GM12878 (cell line): ENCODE data around the gene CCL7. TPM values are rescaled to one million over a fixed set of nuclear protein-coding genes. Genes with fewer than 3 reads are reported as not detected.
"Not testable (repeated sequence)": the region's sequence is repeated elsewhere in the genome, so short reads cannot be mapped to it uniquely, and the experiment has no call there.

Experiments used
- ATAC-seq: fragments of 200-7000 bp; cut with Tn5 transposase; 3 replicates; pipeline ENCODE4 v1.9.1; 2020; ENCODE audit warnings: mild to moderate bottlenecking, moderate library complexity
- BruUV-seq: library from RNA; stranded (reverse); fragments of 400-500 nt; replicated peaks from 2 replicates; lab custom pipeline; 2021; lab: Mats Ljungman, UMichigan
- CTCF ChIA-PET: fragments of 300-600 bp; sonication (Branson Sonifier 250); formaldehyde crosslinking; extraction: SDS; loops from one replicate; lab custom pipeline; 2021; ENCODE audit warnings: inconsistent platforms; lab: Yijun Ruan, JAX
- POLR2A ChIA-PET: fragments of 350-600 bp; formaldehyde crosslinking; extraction: SDS; loops from one replicate; lab custom pipeline; 2021; ENCODE audit warnings: inconsistent platforms; lab: Charles Lee
- RAD21 ChIA-PET: fragments of 300-600 bp; sonication (Branson Sonifier 250); formaldehyde crosslinking; loops from one replicate; lab custom pipeline; 2023; ENCODE audit warnings: antibody characterized with exemption; ENCODE audit not compliant: unreplicated experiment; lab: Charles Lee
- SMC1A ChIA-PET: fragments of 300-600 bp; sonication (Branson Sonifier 250); formaldehyde crosslinking; loops from one replicate; lab custom pipeline; 2023; ENCODE audit not compliant: unreplicated experiment, uncharacterized antibody; lab: Charles Lee
- DNase-seq: peaks from one replicate; pipeline ENCODE4 v3.0.0-alpha.2; 2011; ENCODE audit warnings: low read depth, low spot score
- FAIRE-seq: peaks from 3 replicates; lab custom pipeline; 2011; peaks lifted over from hg19 to GRCh38; lab: Jason Lieb, UNC
- H2AFZ ChIP-seq: 2 replicates; pipeline ENCODE4 v1.6.0; 2011; ENCODE audit warnings: low read depth, low read length, control low read depth; ENCODE audit not compliant: control insufficient read depth
- H3K27ac ChIP-seq: 2 replicates; pipeline ENCODE4 v1.5.1; 2011; ENCODE audit warnings: control low read depth; ENCODE audit not compliant: control insufficient read depth, insufficient read depth
- H3K27me3 ChIP-seq, 2 experiments: replicated peaks in 1 of 2; 2 replicates each; pipeline versions ENCODE4 v1.6.0 to v1.6.1; 2011; ENCODE audit warnings: low read length in 1 of 2; ENCODE audit not compliant: control insufficient read depth in 2 of 2, insufficient read depth in 2 of 2
- H3K36me3 ChIP-seq, 2 experiments: 2 replicates each; pipeline ENCODE4 v1.5.1; 2011; ENCODE audit warnings: low read length in 1 of 2; ENCODE audit not compliant: control insufficient read depth in 2 of 2, insufficient read depth in 2 of 2
- H3K4me1 ChIP-seq: 2 replicates; pipeline ENCODE4 v1.6.1; 2011; ENCODE audit warnings: mild to moderate bottlenecking, low read length, moderate library complexity, mixed read lengths; ENCODE audit not compliant: control insufficient read depth, insufficient read depth
- H3K4me2 ChIP-seq: 2 replicates; pipeline ENCODE4 v1.6.0; 2011; ENCODE audit warnings: control low read depth; ENCODE audit not compliant: control insufficient read depth, insufficient read depth
- H3K4me3 ChIP-seq: fragments of 200-600 bp; sonication (generic); 2 replicates; pipeline ENCODE4 v1.5.1; 2016
- H3K79me2 ChIP-seq: 2 replicates; pipeline ENCODE4 v1.6.0; 2011; ENCODE audit warnings: low read length; ENCODE audit not compliant: control insufficient read depth, insufficient read depth
- H3K9ac ChIP-seq: 2 replicates; pipeline ENCODE4 v1.8.0; 2011; ENCODE audit warnings: low read length, control low read depth, mixed read lengths; ENCODE audit not compliant: control insufficient read depth, insufficient read depth
- H3K9me3 ChIP-seq: replicated peaks from 3 replicates; pipeline ENCODE4 v1.5.1; 2011; ENCODE audit warnings: mild to moderate bottlenecking, low read length; ENCODE audit not compliant: control insufficient read depth, insufficient read depth
- H4K20me1 ChIP-seq: 2 replicates; pipeline ENCODE4 v1.6.0; 2011; ENCODE audit not compliant: control insufficient read depth, insufficient read depth
- NRF1 ChIP-seq: conservative IDR thresholded peaks from 2 replicates; pipeline ENCODE4 v1.6.1; 2011; ENCODE audit warnings: mild to moderate bottlenecking, low read depth, low read length, improper control_type of control experiment
- POLR2AphosphoS2 ChIP-seq: IDR thresholded peaks from 2 replicates; pipeline ENCODE4 v1.6.1; 2011; ENCODE audit warnings: low read depth, mild to moderate bottlenecking, low read length, improper control_type of control experiment, moderate library complexity
- RBBP5 ChIP-seq: fragments of 200-600 bp; sonication (generic); conservative IDR thresholded peaks from 2 replicates; pipeline ENCODE4 v1.6.1; 2016
- WGBS: methylation state at CpG from one replicate; pipeline ENCODE4 v1.1.6; 2016; ENCODE audit warnings: low lambda C conversion rate; ENCODE audit not compliant: insufficient replicate concordance, insufficient coverage; ENCODE audit errors: missing lambda C conversion rate; 5-methylcytosine and 5-hydroxymethylcytosine counted together
- in situ Hi-C: fragments of 300-500 bp; cut with MboI; formaldehyde crosslinking; loops from 9 replicates; pipeline ENCODE4 v1.14.3; 2018; ENCODE audit warnings: mixed read lengths
- intact Hi-C: fragments of 100-400 bp; cut with micrococcal nuclease; formaldehyde crosslinking; loops from one replicate; pipeline ENCODE4 v1.14.2; 2022; ENCODE audit not compliant: unreplicated experiment
- polyA plus RNA-seq, 11 experiments: library from polyadenylated mRNA; depleted of rRNA in 4 of 11; unstranded in 6 of 11; stranded (reverse) in 5 of 11; fragments of >200 nt; fragmentation: Nextera tagmentation in 4 of 11; fragmentation: Illumina TruSeq in 1 of 11; extraction: Ambion mirVana in 4 of 11; extraction: Trizol in 1 of 11; gene quantifications; 1 replicate in 1 of 11; 2 replicates in 10 of 11; pipeline versions ENCODE4 v1.2.1 to v1.2.3, GENCODE V29; 2011 to 2016; ENCODE audit warnings: inconsistent platforms in 2 of 11, missing spikeins in 2 of 11, low read depth in 1 of 11
- total RNA-seq, 4 experiments: library from RNA; depleted of rRNA in 3 of 4; stranded (reverse); fragments of >200 nt in 3 of 4; fragmentation: Illumina TruSeq in 1 of 4; extraction: Trizol in 1 of 4; gene quantifications; 2 replicates each; pipeline versions ENCODE4 v1.2.1 to v1.2.3, GENCODE V29; 2013 to 2021
- TF ChIP-seq, protein P1 (sequence below): fragments of 450-650 bp; IDR thresholded peaks from 2 replicates; pipeline ENCODE4 v1.6.1; 2017; ENCODE audit warnings: mild to moderate bottlenecking, low read depth, inconsistent platforms; ENCODE audit not compliant: poor library complexity, severe bottlenecking

CCL7 gene
- total and polyA plus RNA-seq, 10 of the 15 experiments (the other 5 are each of a cell fraction or from before 2014, with no cell fraction given) = not detected

DNA sequence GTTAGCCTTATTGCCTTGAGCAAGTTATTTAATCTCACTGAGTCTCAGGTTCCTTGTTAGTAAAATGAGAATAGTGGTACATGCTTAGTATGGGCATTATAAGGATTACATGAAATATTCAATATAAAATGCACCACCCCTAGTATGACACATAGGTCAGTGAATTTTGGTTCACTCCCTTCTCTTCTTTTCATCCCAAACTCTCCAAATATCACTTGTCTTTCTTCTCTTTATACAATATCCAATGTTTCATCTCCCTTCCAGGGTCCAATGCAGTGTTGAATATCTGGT lies 43.3 kb upstream of the CCL7 start:
- H4K20me1 ChIP-seq = no peaks in the 10 kb centered on the region
- FAIRE-seq = no peak
- intact Hi-C loops (no loop called here), in situ Hi-C loops (no loop called here)
- CTCF ChIA-PET = interaction anchor here (0.7 kb wide), 1 partner anchor 24 kb away, joined by 3 read pairs; no protein-coding TSS in a partner anchor
- TF ChIP-seq, protein P1, sequence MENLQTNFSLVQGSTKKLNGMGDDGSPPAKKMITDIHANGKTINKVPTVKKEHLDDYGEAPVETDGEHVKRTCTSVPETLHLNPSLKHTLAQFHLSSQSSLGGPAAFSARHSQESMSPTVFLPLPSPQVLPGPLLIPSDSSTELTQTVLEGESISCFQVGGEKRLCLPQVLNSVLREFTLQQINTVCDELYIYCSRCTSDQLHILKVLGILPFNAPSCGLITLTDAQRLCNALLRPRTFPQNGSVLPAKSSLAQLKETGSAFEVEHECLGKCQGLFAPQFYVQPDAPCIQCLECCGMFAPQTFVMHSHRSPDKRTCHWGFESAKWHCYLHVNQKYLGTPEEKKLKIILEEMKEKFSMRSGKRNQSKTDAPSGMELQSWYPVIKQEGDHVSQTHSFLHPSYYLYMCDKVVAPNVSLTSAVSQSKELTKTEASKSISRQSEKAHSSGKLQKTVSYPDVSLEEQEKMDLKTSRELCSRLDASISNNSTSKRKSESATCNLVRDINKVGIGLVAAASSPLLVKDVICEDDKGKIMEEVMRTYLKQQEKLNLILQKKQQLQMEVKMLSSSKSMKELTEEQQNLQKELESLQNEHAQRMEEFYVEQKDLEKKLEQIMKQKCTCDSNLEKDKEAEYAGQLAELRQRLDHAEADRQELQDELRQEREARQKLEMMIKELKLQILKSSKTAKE = no peak
- TF ChIP-seq POLR2AphosphoS2 (no peak), NRF1 (no peak), RBBP5 (no peak)
- ATAC-seq = no peak
- no TSS peak for BruUV-seq
- H3K27me3 ChIP-seq = no peaks in the 10 kb centered on the region; a peak in 2 of 4 replicates
- H3K79me2 ChIP-seq = no peaks in the 10 kb centered on the region
- H3K4me3 ChIP-seq = no peak overlapping the region
- no peak overlapping the region for H3K9ac ChIP-seq
- no peaks in the 10 kb centered on the region for H3K36me3 ChIP-seq
- H3K4me1 ChIP-seq = no peaks in the 10 kb centered on the region
- no peak overlapping the region for H3K27ac ChIP-seq
- no peaks in the 10 kb centered on the region; the same call in 1 of the 3 replicates for H3K9me3 ChIP-seq
- H2AFZ ChIP-seq = no peak overlapping the region
- RAD21 ChIA-PET = no interaction called here
- POLR2A ChIA-PET = no interaction called here
- SMC1A ChIA-PET = interaction anchor here (1.5 kb wide), 1 partner anchor 10 kb away, joined by 3 read pairs; no protein-coding TSS in a partner anchor
- no peak for DNase-seq
- no peak overlapping the region for H3K4me2 ChIP-seq

DNA sequence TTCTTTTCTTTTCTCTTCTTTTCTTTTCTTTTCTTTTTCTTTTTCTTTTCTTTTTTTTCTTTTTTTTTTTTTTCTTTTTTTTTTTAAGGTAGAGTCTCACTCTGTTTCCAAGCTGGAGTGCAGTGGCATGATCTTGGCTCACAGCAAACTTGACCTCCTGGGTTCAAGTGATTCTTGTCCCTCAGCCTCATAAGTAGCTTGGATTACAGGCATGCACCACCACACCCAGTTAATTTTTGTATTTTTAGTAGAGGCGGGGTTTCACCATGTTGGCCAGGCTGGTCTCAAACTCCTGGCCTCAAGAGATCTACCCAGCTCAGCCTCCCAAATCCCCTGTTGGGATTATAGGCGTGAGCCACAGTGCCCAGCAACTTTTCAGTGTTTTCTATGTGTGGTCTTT lies 42.7 kb upstream of the CCL7 start:
- H3K9me3 ChIP-seq, POLR2A ChIA-PET, in situ Hi-C loops, H3K36me3 ChIP-seq, H2AFZ ChIP-seq, intact Hi-C loops, H3K27me3 ChIP-seq, H3K4me2 ChIP-seq, ATAC-seq, H3K4me3 ChIP-seq, H3K9ac ChIP-seq, FAIRE-seq, H3K27ac ChIP-seq, H3K79me2 ChIP-seq, BruUV-seq, DNase-seq, RAD21 ChIA-PET, H4K20me1 ChIP-seq, H3K4me1 ChIP-seq: not testable (repeated sequence)
- 34% methylated on average over 2 of the region's 2 CpGs for WGBS
- ChIA-PET CTCF (interaction anchor here (0.7 kb wide), 1 partner anchor 25 kb away, joined by 3 read pairs; no protein-coding TSS in a partner anchor), SMC1A (interaction anchor here (1.5 kb wide), 1 partner anchor 11 kb away, joined by 3 read pairs; no protein-coding TSS in a partner anchor)
